Measurements from ENCODE around the gene AQP12B. TPM values are rescaled to one million over a fixed set of nuclear protein-coding genes. Genes with fewer than 3 reads are reported as not detected.

Gene AQP12B
- total RNA-seq, 1 experiment from 2014 or later, result not detected

- CTCF ChIA-PET, result no interaction called here
- Histone ChIP-seq H3K9me3 (ENCODE audit: low read length) (no peaks in the 10 kb centered on the region), H4K20me1 (ENCODE audit: low read length) (no peaks in the 10 kb centered on the region), H3K4me3 (ENCODE audit: low read length) (no peak overlapping the region), H3K9me2 (replicated peaks; ENCODE audit: low read length) (no peaks in the 10 kb centered on the region), H3F3A (ENCODE audit: low read length, unreplicated experiment) (no peaks in the 10 kb centered on the region), H3K27ac (ENCODE audit: low read length) (no peak overlapping the region), H3K27me3 (ENCODE audit: low read length) (peaks cover 15% of the 10 kb centered on the region), H3K36me3 (ENCODE audit: low read depth, low read length) (no peaks in the 10 kb centered on the region), H3K9ac (ENCODE audit: low read length) (no peak overlapping the region), H3K4me1 (ENCODE audit: insufficient read depth, low read length) (no peaks in the 10 kb centered on the region), H3K79me2 (ENCODE audit: low read length) (no peaks in the 10 kb centered on the region), H3K4me2 (ENCODE audit: low read length) (no peak overlapping the region), H2AFZ (ENCODE audit: low read length) (no peak overlapping the region)
- no TSS peak for BruUV-seq (replicated peaks)
- no peak for ATAC-seq
- DNase-seq, result no peak
- intact Hi-C loops (cut with micrococcal nuclease), result no loop called here
- POLR2A ChIA-PET (ENCODE audit: unreplicated experiment), result no interaction called here
- TF ChIP-seq EZH2 (IDR thresholded peaks at IDR 0.05; ENCODE audit: low read length, unreplicated experiment) (no peak), CTCF (conservative IDR thresholded peaks at IDR 0.05; ENCODE audit: low read depth, low read length) (no peak), EZH2phosphoT487 (IDR thresholded peaks at IDR 0.05; ENCODE audit: borderline replicate concordance, low read length) (no peak)
These were observed 5.3 kb upstream of the AQP12B start for GRCh38 chr2:240687741-240688552.

- Histone ChIP-seq H3F3A (ENCODE audit: low read length, unreplicated experiment) (no peaks in the 10 kb centered on the region), H2AFZ (ENCODE audit: low read length) (no peak overlapping the region), H3K9ac (ENCODE audit: low read length) (no peak overlapping the region), H3K4me3 (ENCODE audit: low read length) (no peak overlapping the region), H3K4me2 (ENCODE audit: low read length) (no peak overlapping the region), H3K36me3 (ENCODE audit: low read depth, low read length) (no peaks in the 10 kb centered on the region), H3K4me1 (ENCODE audit: insufficient read depth, low read length) (no peaks in the 10 kb centered on the region), H3K27me3 (ENCODE audit: low read length) (peaks cover 15% of the 10 kb centered on the region), H4K20me1 (ENCODE audit: low read length) (no peaks in the 10 kb centered on the region), H3K79me2 (ENCODE audit: low read length) (no peaks in the 10 kb centered on the region), H3K27ac (ENCODE audit: low read length) (no peak overlapping the region), H3K9me2 (replicated peaks; ENCODE audit: low read length) (no peaks in the 10 kb centered on the region), H3K9me3 (ENCODE audit: low read length) (no peaks in the 10 kb centered on the region)
- BruUV-seq (replicated peaks), result no TSS peak
- CTCF ChIA-PET, result no interaction called here
- POLR2A ChIA-PET (ENCODE audit: unreplicated experiment), result no interaction called here
- TF ChIP-seq EZH2 (IDR thresholded peaks at IDR 0.05; ENCODE audit: low read length, unreplicated experiment) (no peak), EZH2phosphoT487 (IDR thresholded peaks at IDR 0.05; ENCODE audit: borderline replicate concordance, low read length) (no peak), CTCF (conservative IDR thresholded peaks at IDR 0.05; ENCODE audit: low read depth, low read length) (no peak)
- no peak for ATAC-seq
- intact Hi-C loops (cut with micrococcal nuclease), result no loop called here
- no peak for DNase-seq
These were observed 4.5 kb upstream of the AQP12B start for GRCh38 chr2:240687045-240687740.

DNA sequence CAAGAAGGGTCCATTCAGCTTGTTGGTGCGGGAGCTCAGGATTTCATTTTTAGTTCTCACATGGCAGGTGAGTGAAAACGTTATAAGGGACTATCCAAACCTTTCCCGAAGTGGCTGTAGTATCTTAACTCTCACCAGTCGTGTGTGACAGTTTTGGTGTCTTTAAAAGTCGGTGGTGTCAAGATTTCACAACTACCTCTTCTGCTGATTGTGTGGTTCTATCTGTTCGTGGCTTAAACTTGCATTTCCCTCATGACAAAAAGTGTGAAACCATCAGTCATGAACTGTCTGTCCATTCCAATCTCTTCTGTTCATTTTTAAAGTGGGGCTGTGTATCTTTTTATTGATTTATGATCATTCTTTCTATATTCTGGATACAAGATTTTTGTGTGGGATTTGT, 3.8 kb upstream of the AQP12B start:
- BruUV-seq (replicated peaks), result no TSS peak
- H3K36me3 ChIP-seq (ENCODE audit: low read depth, low read length), result no peaks in the 10 kb centered on the region
- H3K79me2 ChIP-seq (ENCODE audit: low read length), result no peaks in the 10 kb centered on the region
- POLR2A ChIA-PET (ENCODE audit: unreplicated experiment), result no interaction called here
- no peak overlapping the region for H3K9ac ChIP-seq (ENCODE audit: low read length)
- ATAC-seq (no peak), DNase-seq (no peak)
- no peak overlapping the region for H3K4me2 ChIP-seq (ENCODE audit: low read length)
- H3K4me1 ChIP-seq (ENCODE audit: insufficient read depth, low read length), result no peaks in the 10 kb centered on the region
- H3K4me3 ChIP-seq (ENCODE audit: low read length), result no peak overlapping the region
- no peak for TF ChIP-seq CTCF (conservative IDR thresholded peaks at IDR 0.05; ENCODE audit: low read depth, low read length)
- TF ChIP-seq EZH2phosphoT487 (IDR thresholded peaks at IDR 0.05; ENCODE audit: borderline replicate concordance, low read length), result no peak
- no peak for TF ChIP-seq EZH2 (IDR thresholded peaks at IDR 0.05; ENCODE audit: low read length, unreplicated experiment)
- CTCF ChIA-PET, result no interaction called here
- H3K9me2 ChIP-seq (replicated peaks; ENCODE audit: low read length), result no peaks in the 10 kb centered on the region
- H3K9me3 ChIP-seq (ENCODE audit: low read length), result no peaks in the 10 kb centered on the region
- no peak overlapping the region for H3K27ac ChIP-seq (ENCODE audit: low read length)
- no peaks in the 10 kb centered on the region for H4K20me1 ChIP-seq (ENCODE audit: low read length)
- intact Hi-C loops (cut with micrococcal nuclease), result no loop called here
- H2AFZ ChIP-seq (ENCODE audit: low read length), result no peak overlapping the region
- H3K27me3 ChIP-seq (ENCODE audit: low read length), result peaks cover 15% of the 10 kb centered on the region
- no peaks in the 10 kb centered on the region for H3F3A ChIP-seq (ENCODE audit: low read length, unreplicated experiment)
